OCI-LY7 (cell line): Measurements from ENCODE around the gene CD300C. TPM values are rescaled to one million over a fixed set of nuclear protein-coding genes. Genes with fewer than 3 reads are reported as not detected.

Experiments used
- BruUV-seq: library from RNA; stranded (reverse); fragments of 400-500 nt; replicated peaks from 2 replicates; lab custom pipeline; 2021; lab: Mats Ljungman, UMichigan
- CTCF ChIA-PET: fragments of 300-600 bp; sonication (Branson Sonifier 250); formaldehyde crosslinking; loops from one replicate; lab custom pipeline; 2022; ENCODE audit warnings: antibody characterized with exemption; ENCODE audit not compliant: unreplicated experiment; lab: Charles Lee
- POLR2A ChIA-PET: fragments of 300-600 bp; sonication (Branson Sonifier 250); formaldehyde crosslinking; loops from one replicate; lab custom pipeline; 2022; ENCODE audit warnings: antibody characterized with exemption; lab: Charles Lee
- DNase-seq: peaks from one replicate; pipeline ENCODE4 v3.0.0-alpha.2; 2015; ENCODE audit warnings: low spot score
- H2AFZ ChIP-seq: fragments of 200-600 bp; sonication (generic), shearing (Covaris generic); 2 replicates; pipeline ENCODE4 v1.6.1; 2014; ENCODE audit warnings: mild to moderate bottlenecking, antibody characterized with exemption, low read length, moderate library complexity
- H3K27ac ChIP-seq: fragments of 200-600 bp; sonication (generic); 2 replicates; pipeline ENCODE4 v1.5.1; 2014; ENCODE audit warnings: mixed run types, low read depth, mild to moderate bottlenecking, moderate library complexity, low read length, inconsistent platforms; ENCODE audit not compliant: poor library complexity, severe bottlenecking
- H3K36me3 ChIP-seq: fragments of 200-600 bp; sonication (generic); 2 replicates; pipeline ENCODE4 v1.6.1; 2014; ENCODE audit warnings: mild to moderate bottlenecking, antibody characterized with exemption, low read length, moderate library complexity, mixed read lengths; ENCODE audit not compliant: insufficient read depth
- H3K4me1 ChIP-seq: fragments of 200-600 bp; sonication (generic); 2 replicates; pipeline ENCODE4 v1.5.1; 2014; ENCODE audit warnings: mild to moderate bottlenecking, low read length; ENCODE audit not compliant: insufficient read depth, poor library complexity, severe bottlenecking
- H3K4me2 ChIP-seq: fragments of 200-600 bp; sonication (generic); 2 replicates; pipeline ENCODE4 v1.6.1; 2014; ENCODE audit warnings: mild to moderate bottlenecking, low read length
- H3K4me3 ChIP-seq: fragments of 200-600 bp; sonication (generic); 2 replicates; pipeline ENCODE4 v1.5.1; 2014; ENCODE audit warnings: mild to moderate bottlenecking, low read depth, low read length; ENCODE audit not compliant: poor library complexity, severe bottlenecking
- H3K79me2 ChIP-seq: fragments of 200-600 bp; sonication (generic); 2 replicates; pipeline ENCODE4 v1.6.1; 2016; ENCODE audit warnings: low read depth, mild to moderate bottlenecking, low read length, moderate library complexity, mixed read lengths; ENCODE audit not compliant: insufficient read depth
- H3K9me2 ChIP-seq: fragments of 200-600 bp; sonication (generic); 2 replicates; pipeline ENCODE4 v1.6.1; 2016; ENCODE audit warnings: mild to moderate bottlenecking, low read length, mixed read lengths; ENCODE audit not compliant: insufficient read depth
- H3K9me3 ChIP-seq: fragments of 200-600 bp; sonication (generic); 2 replicates; pipeline ENCODE4 v1.6.1; 2014; ENCODE audit warnings: mild to moderate bottlenecking, mixed run types, low read length, mixed read lengths
- H4K20me1 ChIP-seq: fragments of 200-600 bp; sonication (generic); 2 replicates; pipeline ENCODE4 v1.6.1; 2014; ENCODE audit warnings: mild to moderate bottlenecking, antibody characterized with exemption, low read length, moderate library complexity, mixed read lengths; ENCODE audit not compliant: insufficient read depth
- CTCF ChIP-seq: fragments of 200-600 bp; sonication (generic); conservative IDR thresholded peaks from 2 replicates; pipeline ENCODE4 v1.5.1; 2014; ENCODE audit warnings: mild to moderate bottlenecking, antibody characterized with exemption, low read length, moderate library complexity, mixed read lengths
- EZH2phosphoT487 ChIP-seq: fragments of 200-600 bp; sonication (generic); IDR thresholded peaks from 2 replicates; pipeline ENCODE4 v1.6.1; 2018; ENCODE audit warnings: low read depth, borderline replicate concordance, mild to moderate bottlenecking, mixed run types, antibody characterized with exemption, low read length, moderate library complexity, mixed read lengths
- intact Hi-C: fragments of 100-400 bp; cut with micrococcal nuclease; formaldehyde crosslinking; loops from one replicate; pipeline ENCODE4 v1.10.0; 2022; ENCODE audit not compliant: unreplicated experiment
- total RNA-seq, 2 experiments: library from RNA; depleted of rRNA in 1 of 2; stranded (reverse); fragments of >200 nt in 1 of 2; shearing (Covaris generic) in 1 of 2; gene quantifications; 2 replicates each; pipeline ENCODE4 v1.2.3, GENCODE V29; 2014 to 2022

CD300C gene
- total RNA-seq, 2 experiments from 2014 or later: not detected

GRCh38 chr17:74516561-74517328 is 29.2 kb downstream of the CD300C start:
- POLR2A ChIA-PET: no interaction called here
- TF ChIP-seq CTCF (no peak), EZH2phosphoT487 (no peak)
- Histone ChIP-seq H4K20me1 (no peaks in the 10 kb centered on the region), H3K4me1 (no peaks in the 10 kb centered on the region), H3K9me2 (no peaks in the 10 kb centered on the region), H3K4me2 (no peak overlapping the region), H3K79me2 (no peaks in the 10 kb centered on the region), H3K9me3 (peaks cover 28% of the 10 kb centered on the region), H3K27ac (no peak overlapping the region), H3K36me3 (no peaks in the 10 kb centered on the region), H3K4me3 (no peak overlapping the region), H2AFZ (no peak overlapping the region)
- BruUV-seq: no TSS peak
- intact Hi-C loops: no loop called here
- no peak for DNase-seq
- CTCF ChIA-PET: no interaction called here

- no peaks in the 10 kb centered on the region for H3K9me2 ChIP-seq
- no peak overlapping the region for H3K4me3 ChIP-seq
- DNase-seq: no peak
- ChIA-PET POLR2A (no interaction called here), CTCF (no interaction called here)
- H3K79me2 ChIP-seq: no peaks in the 10 kb centered on the region
- intact Hi-C loops: no loop called here
- H3K27ac ChIP-seq: no peak overlapping the region
- no TSS peak for BruUV-seq
- no peaks in the 10 kb centered on the region for H3K36me3 ChIP-seq
- no peaks in the 10 kb centered on the region for H3K4me1 ChIP-seq
- no peak for TF ChIP-seq EZH2phosphoT487
- TF ChIP-seq CTCF: no peak
- H4K20me1 ChIP-seq: no peaks in the 10 kb centered on the region
- peaks cover 28% of the 10 kb centered on the region for H3K9me3 ChIP-seq
- no peak overlapping the region for H3K4me2 ChIP-seq
- no peak overlapping the region for H2AFZ ChIP-seq
Measured at GRCh38 chr17:74515941-74516340, 30.0 kb downstream of the CD300C start.

DNA sequence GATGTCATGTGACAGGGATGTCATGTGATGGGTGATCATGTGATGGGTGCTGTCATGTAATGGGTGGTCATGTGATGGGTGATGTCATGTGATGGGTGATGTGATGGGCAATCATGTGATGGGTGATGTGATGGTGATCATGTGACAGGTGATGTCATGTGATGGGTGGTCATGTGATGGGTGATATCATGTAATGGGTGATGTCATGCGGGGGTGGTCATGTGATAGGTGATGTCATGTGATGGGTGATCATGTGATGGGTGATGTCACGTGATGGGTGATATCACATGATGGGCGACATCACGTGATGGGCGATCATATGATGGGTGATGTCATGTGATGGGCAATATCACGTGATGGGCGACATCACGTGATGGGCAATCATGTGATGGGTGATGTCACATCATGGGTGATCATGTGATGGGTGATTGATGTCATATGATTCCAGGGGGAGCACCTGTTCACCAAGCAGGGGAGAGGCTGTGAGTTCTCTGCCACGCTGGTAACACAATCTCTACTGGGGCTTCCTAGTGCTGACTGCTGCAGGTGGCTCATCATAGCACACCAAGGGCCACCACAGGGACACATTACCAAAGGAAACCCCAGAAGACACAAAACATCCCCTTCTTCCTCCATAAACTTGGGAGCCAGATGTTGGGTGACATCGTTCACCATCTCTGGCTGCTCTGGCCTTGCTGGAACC is 31.1 kb downstream of the CD300C start:
- CTCF ChIA-PET: no interaction called here
- Histone ChIP-seq H3K4me3 (no peak overlapping the region), H3K4me2 (no peak overlapping the region), H3K27ac (no peak overlapping the region), H3K9me3 (peaks cover 28% of the 10 kb centered on the region), H3K36me3 (no peaks in the 10 kb centered on the region), H3K4me1 (no peaks in the 10 kb centered on the region), H4K20me1 (no peaks in the 10 kb centered on the region), H3K9me2 (no peaks in the 10 kb centered on the region), H2AFZ (no peak overlapping the region; the same call in 1 of the 2 replicates), H3K79me2 (no peaks in the 10 kb centered on the region)
- no TSS peak for BruUV-seq
- POLR2A ChIA-PET: no interaction called here
- no peak for DNase-seq
- intact Hi-C loops: no loop called here
- TF ChIP-seq EZH2phosphoT487: no peak
- no peak for TF ChIP-seq CTCF
